Neuronal stem cell (in vitro differentiated cells): Measurements from ENCODE around the gene SRGN.

ENCODE experiments used
- DNase-seq: peaks from one replicate; pipeline ENCODE4 v3.0.0-alpha.2; 2013; ENCODE audit warnings: low spot score
- H2AFZ ChIP-seq: one replicate; pipeline ENCODE4 v1.6.1; 2013; ENCODE audit warnings: mild to moderate bottlenecking, low read length, inconsistent platforms
- H2AK5ac ChIP-seq: 2 replicates; pipeline ENCODE4 v1.6.1; 2013; ENCODE audit warnings: low read depth, mild to moderate bottlenecking, inconsistent platforms, low read length, moderate library complexity, mixed read lengths
- H2BK120ac ChIP-seq: 2 replicates; pipeline ENCODE4 v1.6.1; 2013; ENCODE audit warnings: low read depth, mild to moderate bottlenecking, inconsistent platforms, low read length, moderate library complexity, mixed read lengths
- H2BK12ac ChIP-seq: one replicate; pipeline ENCODE4 v1.6.1; 2013; ENCODE audit warnings: low read length, inconsistent platforms
- H2BK15ac ChIP-seq: 2 replicates; pipeline ENCODE4 v1.6.1; 2013; ENCODE audit warnings: mild to moderate bottlenecking, low read length, inconsistent platforms, mixed read lengths
- H2BK5ac ChIP-seq: one replicate; pipeline ENCODE4 v1.6.1; 2013; ENCODE audit warnings: inconsistent platforms, mild to moderate bottlenecking, low read length, moderate library complexity
- H3K14ac ChIP-seq: one replicate; pipeline ENCODE4 v1.6.1; 2013; ENCODE audit warnings: low read length, inconsistent platforms
- H3K18ac ChIP-seq: 2 replicates; pipeline ENCODE4 v1.6.1; 2013; ENCODE audit warnings: low read length, inconsistent platforms
- H3K23ac ChIP-seq: 2 replicates; pipeline ENCODE4 v1.6.1; 2013; ENCODE audit warnings: low read depth, mild to moderate bottlenecking, mixed read lengths, low read length, inconsistent platforms; ENCODE audit not compliant: poor library complexity
- H3K27ac ChIP-seq: replicated peaks from 3 replicates; pipeline ENCODE4 v1.5.1; 2013; ENCODE audit warnings: low read length, inconsistent platforms
- H3K27me3 ChIP-seq, 3 experiments: 2 replicates each; pipeline ENCODE4 v1.6.1; 2013; ENCODE audit warnings: low read length in 3 of 3, mild to moderate bottlenecking in 2 of 3, inconsistent platforms in 1 of 3, low read depth in 1 of 3, mixed read lengths in 1 of 3, moderate library complexity in 1 of 3; ENCODE audit not compliant: control insufficient read depth in 3 of 3, insufficient read depth in 3 of 3
- H3K36me3 ChIP-seq, 2 donors: replicated peaks in 1 of 2; 2 replicates each; pipeline ENCODE4 v1.6.1; 2013; ENCODE audit warnings: low read length in 2 of 2; ENCODE audit not compliant: control insufficient read depth in 2 of 2, insufficient read depth in 2 of 2
- H3K4ac ChIP-seq: 2 replicates; pipeline ENCODE4 v1.6.1; 2013; ENCODE audit warnings: inconsistent platforms, mild to moderate bottlenecking, low read length, moderate library complexity
- H3K4me1 ChIP-seq, 2 donors: 1 replicate in 1 of 2; 2 replicates in 1 of 2; pipeline ENCODE4 v1.6.1; 2013; ENCODE audit warnings: low read length in 2 of 2, low read depth in 1 of 2; ENCODE audit not compliant: control insufficient read depth in 2 of 2, insufficient read depth in 1 of 2
- H3K4me2 ChIP-seq: one replicate; pipeline ENCODE4 v1.6.1; 2013; ENCODE audit warnings: mild to moderate bottlenecking, low read length, inconsistent platforms; ENCODE audit not compliant: insufficient read depth, poor library complexity, severe bottlenecking
- H3K4me3 ChIP-seq, 2 donors: 2 replicates each; pipeline ENCODE4 v1.5.1; 2013; ENCODE audit warnings: low read length in 2 of 2, mild to moderate bottlenecking in 2 of 2, inconsistent platforms in 1 of 2, moderate library complexity in 1 of 2
- H3K79me1 ChIP-seq: one replicate; pipeline ENCODE4 v1.6.1; 2013; ENCODE audit warnings: low read depth, mild to moderate bottlenecking, inconsistent platforms, low read length, moderate library complexity
- H3K9ac ChIP-seq: one replicate; pipeline ENCODE4 v1.6.1; 2013; ENCODE audit warnings: mild to moderate bottlenecking, low read depth, low read length, inconsistent platforms; ENCODE audit not compliant: poor library complexity
- H3K9me3 ChIP-seq, 2 donors: replicated peaks in 1 of 2; 2 replicates each; pipeline versions ENCODE3 to v1.6.1; 2013; ENCODE audit warnings: low read length in 2 of 2, mild to moderate bottlenecking in 2 of 2, inconsistent platforms in 1 of 2, low read depth in 1 of 2, mixed read lengths in 1 of 2, moderate library complexity in 1 of 2; ENCODE audit not compliant: control insufficient read depth in 2 of 2, insufficient read depth in 1 of 2
- H4K8ac ChIP-seq: one replicate; pipeline ENCODE4 v1.6.1; 2013; ENCODE audit warnings: low read depth, mild to moderate bottlenecking, inconsistent platforms, low read length, moderate library complexity
- H4K91ac ChIP-seq: one replicate; pipeline ENCODE4 v1.6.1; 2013; ENCODE audit warnings: low read length, low read depth, mild to moderate bottlenecking, inconsistent platforms; ENCODE audit not compliant: poor library complexity
- WGBS, 2 donors: extraction: QIAGEN DNeasy Blood & Tissue Kit; methylation state at CpG; one replicate each; pipeline ENCODE4 v1.1.7; 2013; ENCODE audit warnings: missing lambda C conversion rate in 2 of 2, mixed read lengths in 1 of 2; ENCODE audit not compliant: insufficient read length in 2 of 2, insufficient replicate concordance in 1 of 2; ENCODE audit errors: extremely low coverage in 2 of 2; 5-methylcytosine and 5-hydroxymethylcytosine counted together

Gene SRGN

GRCh38 chr10:69062901-69063300 lies 25.0 kb upstream of the SRGN start:
- Histone ChIP-seq H3K4me2 (no peak overlapping the region), H3K4ac (no peak overlapping the region), H3K79me1 (no peaks in the 10 kb centered on the region), H4K91ac (no peak overlapping the region), H3K23ac (no peak overlapping the region), H2AFZ (no peak overlapping the region), H3K4me3 (no peak overlapping the region), H3K36me3 (no peaks in the 10 kb centered on the region), H3K4me1 (no peaks in the 10 kb centered on the region), H3K9me3 (no peaks in the 10 kb centered on the region), H3K14ac (no peak overlapping the region), H3K27ac (no peak overlapping the region), H2BK15ac (no peak overlapping the region), H3K27me3 (peaks cover 0 to 23% (median 0%) of the 10 kb centered on the region in 3 experiments), H2AK5ac (no peak overlapping the region), H2BK120ac (no peak overlapping the region), H2BK5ac (no peak overlapping the region), H2BK12ac (no peak overlapping the region), H4K8ac (no peak overlapping the region), H3K18ac (no peak overlapping the region), H3K9ac (no peak overlapping the region)
- WGBS, 2 donors = no CpG with 5 or more reads among the region's 5 CpGs
- no peak for DNase-seq

DNA sequence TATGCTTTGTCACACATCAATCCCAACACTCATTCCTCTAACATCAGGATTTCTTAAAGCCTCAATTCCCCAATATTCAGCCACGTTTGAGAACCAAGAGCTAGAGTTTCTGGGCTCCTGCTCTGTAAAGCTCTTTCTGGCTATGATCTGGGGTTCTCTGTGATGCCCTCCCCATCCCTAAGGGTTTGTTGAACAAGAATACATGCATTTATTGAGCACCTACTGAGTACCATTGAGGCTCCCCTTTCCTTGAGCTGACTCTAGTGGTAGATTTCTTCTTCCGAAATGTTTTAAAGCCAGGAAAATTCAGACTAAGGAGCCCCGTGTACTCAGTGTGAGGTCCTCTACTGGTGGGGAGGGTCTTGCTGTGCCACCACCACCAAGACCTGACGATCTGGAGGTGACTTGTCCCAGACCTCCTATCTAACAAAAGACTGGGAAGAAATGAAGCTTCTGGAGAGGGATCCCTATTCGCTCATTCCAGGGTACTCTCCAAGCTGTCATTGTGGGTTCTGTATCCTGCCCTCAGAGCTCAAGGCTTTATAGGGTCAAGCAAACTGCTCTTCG lies 23.1 kb upstream of the SRGN start:
- Histone ChIP-seq H3K18ac (no peak overlapping the region), H3K9me3 (no peaks in the 10 kb centered on the region), H3K4ac (no peak overlapping the region), H3K23ac (no peak overlapping the region), H4K8ac (no peak overlapping the region), H3K14ac (no peak overlapping the region), H3K4me3 (no peak overlapping the region), H2AK5ac (no peak overlapping the region), H3K79me1 (no peaks in the 10 kb centered on the region), H2BK5ac (no peak overlapping the region), H3K27me3 (peaks cover 0 to 26% (median 0%) of the 10 kb centered on the region in 3 experiments), H3K9ac (no peak overlapping the region), H2AFZ (no peak overlapping the region), H2BK120ac (no peak overlapping the region), H2BK12ac (no peak overlapping the region), H3K27ac (no peak overlapping the region), H3K4me2 (no peak overlapping the region), H4K91ac (no peak overlapping the region), H3K36me3 (no peaks in the 10 kb centered on the region), H3K4me1 (peaks cover 0 to 2% of the 10 kb centered on the region in 2 donors), H2BK15ac (no peak overlapping the region)
- no peak for DNase-seq
- no CpG with 5 or more reads among the region's 6 CpGs for WGBS, 2 donors

DNA sequence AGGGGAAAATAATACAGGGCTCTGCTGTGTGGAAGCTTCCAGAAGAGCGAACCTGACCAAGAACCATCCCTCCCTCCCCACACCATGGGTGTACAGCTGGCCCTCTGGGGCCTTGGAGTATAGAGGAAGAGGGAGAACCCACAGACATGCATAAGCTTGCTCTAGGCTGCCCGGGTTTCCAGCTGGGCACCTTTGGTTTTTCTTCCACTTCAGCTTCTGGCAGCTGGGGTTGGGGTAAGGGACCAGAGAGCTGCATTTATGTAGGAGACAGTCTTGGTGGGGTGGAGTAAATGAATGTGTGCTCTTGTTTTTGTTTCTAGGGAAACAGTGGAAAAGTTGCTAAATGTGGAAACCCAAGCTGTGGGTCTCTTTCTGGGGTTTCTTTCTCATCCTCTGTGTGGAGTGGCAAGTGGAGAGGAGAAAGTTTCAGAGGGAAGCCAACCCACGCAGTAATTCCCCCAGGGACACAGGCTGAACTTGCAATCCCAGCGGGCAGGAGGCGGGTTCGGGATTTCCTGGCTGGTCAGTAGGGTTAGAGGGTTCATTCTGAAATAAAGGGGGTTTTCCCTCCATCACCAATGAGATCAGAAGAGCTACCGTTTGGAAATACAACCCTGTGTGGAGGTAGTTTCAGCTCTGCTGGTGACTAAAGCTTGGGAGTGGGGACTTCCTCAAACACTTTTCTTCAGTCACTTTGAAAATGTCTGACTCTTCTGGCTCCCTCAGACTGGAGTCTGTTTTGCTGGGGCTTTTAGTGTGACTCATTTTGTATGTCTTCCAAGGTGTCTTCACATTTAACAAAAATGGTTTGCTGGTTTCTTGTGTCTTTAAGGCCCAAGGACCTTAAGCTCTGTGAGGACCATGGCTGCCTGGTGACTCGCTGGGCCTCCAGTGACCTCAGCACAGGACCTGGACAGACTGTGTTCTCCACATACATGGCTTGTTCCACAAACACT lies 22.2 kb upstream of the SRGN start:
- Histone ChIP-seq H2BK12ac (no peak overlapping the region), H3K18ac (no peak overlapping the region), H2BK5ac (no peak overlapping the region), H2BK15ac (no peak overlapping the region), H3K4me1 (peaks cover 0 to 2% of the 10 kb centered on the region in 2 donors), H2AK5ac (no peak overlapping the region), H3K9ac (no peak overlapping the region), H3K9me3 (no peaks in the 10 kb centered on the region), H2BK120ac (no peak overlapping the region), H3K79me1 (no peaks in the 10 kb centered on the region), H3K4me3 (no peak overlapping the region), H2AFZ (no peak overlapping the region), H3K27me3 (peaks cover 0 to 26% (median 0%) of the 10 kb centered on the region in 3 experiments), H3K36me3 (no peaks in the 10 kb centered on the region), H3K23ac (no peak overlapping the region), H3K14ac (no peak overlapping the region), H4K91ac (no peak overlapping the region), H3K4ac (no peak overlapping the region), H3K4me2 (no peak overlapping the region), H4K8ac (no peak overlapping the region), H3K27ac (no peak overlapping the region)
- no peak for DNase-seq
- WGBS, 2 donors = no CpG with 5 or more reads among the region's 8 CpGs

DNA sequence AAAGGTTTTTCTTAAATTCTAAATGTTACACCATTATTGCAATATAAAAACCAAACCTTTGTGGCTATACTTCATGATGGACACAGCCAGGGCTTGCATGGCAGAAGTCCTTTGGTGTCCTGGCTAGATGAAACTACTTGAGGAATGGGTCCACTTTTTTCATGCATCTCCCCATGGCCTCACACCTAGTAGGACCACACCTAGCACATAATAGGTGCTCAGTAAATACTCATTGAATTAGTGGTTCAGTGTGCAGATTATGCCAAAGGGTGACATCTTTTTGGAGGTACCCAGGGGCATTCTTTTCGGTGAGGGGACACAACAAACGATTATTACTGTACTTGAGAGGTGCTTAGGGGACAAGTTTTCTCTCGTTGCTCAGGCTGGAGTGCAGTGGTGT lies 20.7 kb upstream of the SRGN start:
- Histone ChIP-seq H4K91ac (no peak overlapping the region), H2AFZ (no peak overlapping the region), H2BK12ac (no peak overlapping the region), H4K8ac (no peak overlapping the region), H3K23ac (no peak overlapping the region), H3K27me3 (peaks cover 0 to 22% (median 0%) of the 10 kb centered on the region in 3 experiments), H3K14ac (no peak overlapping the region), H2BK5ac (no peak overlapping the region), H3K18ac (no peak overlapping the region), H3K4me1 (peaks cover 0 to 2% of the 10 kb centered on the region in 2 donors), H3K4me3 (no peak overlapping the region), H3K27ac (no peak overlapping the region), H2AK5ac (no peak overlapping the region), H3K79me1 (no peaks in the 10 kb centered on the region), H2BK15ac (no peak overlapping the region), H2BK120ac (no peak overlapping the region), H3K4me2 (no peak overlapping the region), H3K36me3 (no peaks in the 10 kb centered on the region), H3K9me3 (no peaks in the 10 kb centered on the region), H3K9ac (no peak overlapping the region), H3K4ac (no peak overlapping the region)
- WGBS, 2 donors = no CpG with 5 or more reads among the region's 3 CpGs
- DNase-seq = no peak
